A549 (cell line): Measurements from ENCODE around the gene AKR1C3. TPM values are rescaled to one million over a fixed set of nuclear protein-coding genes. Genes with fewer than 3 reads are reported as not detected.

ENCODE experiments used
- polyA plus RNA-seq, 4 experiments: library from polyadenylated mRNA; depleted of rRNA in 3 of 4; stranded (reverse); fragments of >200 nt; fragmentation: RNase III in 1 of 4; extraction: RNeasy Plus Mini Kit Qiagen cat#74134 plus additional on column Dnase treatment in 1 of 4; gene quantifications; 2 replicates in 3 of 4; 3 replicates in 1 of 4; pipeline ENCODE4 v1.2.3, GENCODE V29; 2011 to 2017
- small RNA-seq, 6 experiments: library from RNA; depleted of rRNA; stranded (forward); fragments of <200 nt; gene quantifications; one replicate each; pipeline ENCODE3, GENCODE V24; 2012

Gene AKR1C3
- polyA plus RNA-seq, 2 of the 4 experiments (the other 2 are of a cell fraction): 1,998 to 3,820 TPM

Small RNA genes within 50 kb of the gene (small RNA-seq; reads per million reads assigned to genes)
- gene RF00096: 0 reads per million in 6 experiments

Other genes with a start within 250 kb of the AKR1C3 start
- gene AKR1C1, start 131.0 kb upstream of the AKR1C3 start, polyA plus RNA-seq (2011; rRNA removed): 1,148 and 1,445 TPM in 2 replicates
- 642 to 1,056 TPM (median 970 TPM) in 3 replicates for gene AKR1C1, start 131.0 kb upstream of the AKR1C3 start, polyA plus RNA-seq (2017; fragmentation: RNase III; extraction: RNeasy Plus Mini Kit Qiagen cat#74134 plus additional on column Dnase treatment)
- gene AKR1C2, start 90.6 kb upstream of the AKR1C3 start, polyA plus RNA-seq (2011; rRNA removed): 6,607 and 6,805 TPM in 2 replicates
- gene AKR1C2, start 90.6 kb upstream of the AKR1C3 start, polyA plus RNA-seq (2017; fragmentation: RNase III; extraction: RNeasy Plus Mini Kit Qiagen cat#74134 plus additional on column Dnase treatment): 5,292 to 5,660 TPM (median 5,410 TPM) in 3 replicates
- 0.52 and 0.62 TPM in 2 replicates for gene AKR1C8, start 90.7 kb downstream of the AKR1C3 start, polyA plus RNA-seq (2011; rRNA removed)
- 0.10 to 0.16 TPM (median 0.13 TPM) in 3 replicates for gene AKR1C8, start 90.7 kb downstream of the AKR1C3 start, polyA plus RNA-seq (2017; fragmentation: RNase III; extraction: RNeasy Plus Mini Kit Qiagen cat#74134 plus additional on column Dnase treatment)
- 1.1 and 1.2 TPM in 2 replicates for gene AKR1C4, start 102.4 kb downstream of the AKR1C3 start, polyA plus RNA-seq (2011; rRNA removed)
- gene AKR1C4, start 102.4 kb downstream of the AKR1C3 start, polyA plus RNA-seq (2017; fragmentation: RNase III; extraction: RNeasy Plus Mini Kit Qiagen cat#74134 plus additional on column Dnase treatment): 0.37 to 0.58 TPM (median 0.54 TPM) in 3 replicates